NCI-H1417 (cell line): ENCODE results near the gene PTGES2.

Experiments used
- DNase-seq, 3 experiments: peaks; one replicate each; lab custom pipeline; 2025; lab: John Stamatoyannopoulos, UW

The PTGES2 gene

GRCh38 chr9:128153060-128153946 lies 25.8 kb upstream of the PTGES2 start:
- DNase-seq, result peak in 1 of 3 experiments; percentile 27

GRCh38 chr9:128152133-128153059 lies 24.9 kb upstream of the PTGES2 start:
- no peak for DNase-seq

GRCh38 chr9:128151309-128152132 lies 24.0 kb upstream of the PTGES2 start:
- DNase-seq, result no peak

GRCh38 chr9:128150594-128151308 lies 23.2 kb upstream of the PTGES2 start:
- DNase-seq, result no peak

GRCh38 chr9:128149951-128150593 lies 22.5 kb upstream of the PTGES2 start:
- DNase-seq, result no peak

GRCh38 chr9:128149001-128149701 lies 21.6 kb upstream of the PTGES2 start, which contains the start of gene LCN2:
Gene LCN2, plus strand, starts transcription at chr9:128149453. Its CDS starts 73 bp downstream, at chr9:128149526.
- no peak for DNase-seq

GRCh38 chr9:128148509-128149000 lies 21.0 kb upstream of the PTGES2 start:
- no peak for DNase-seq

GRCh38 chr9:128146591-128147120 lies 19.1 kb upstream of the PTGES2 start:
- DNase-seq, result no peak

GRCh38 chr9:128145951-128146351 lies 18.4 kb upstream of the PTGES2 start:
- DNase-seq, result no peak

- no peak for DNase-seq
These were observed 18.0 kb upstream of the PTGES2 start for GRCh38 chr9:128145536-128145935.

GRCh38 chr9:128144239-128145181 lies 17.0 kb upstream of the PTGES2 start:
- DNase-seq, result no peak

GRCh38 chr9:128143525-128144238 lies 16.2 kb upstream of the PTGES2 start:
- DNase-seq, result no peak

- no peak for DNase-seq
These were observed 15.1 kb upstream of the PTGES2 start for GRCh38 chr9:128142596-128142995.

- no peak for DNase-seq
These were observed 14.5 kb upstream of the PTGES2 start for GRCh38 chr9:128142061-128142460.

- DNase-seq, result no peak
These were observed 14.1 kb upstream of the PTGES2 start for GRCh38 chr9:128141604-128142003.

GRCh38 chr9:128139621-128140020 lies 12.1 kb upstream of the PTGES2 start:
- DNase-seq, result no peak

GRCh38 chr9:128138001-128138400 lies 10.5 kb upstream of the PTGES2 start:
- no peak for DNase-seq
